Measurements from ENCODE around the gene FOXE3. TPM values are rescaled to one million over a fixed set of nuclear protein-coding genes. Genes with fewer than 3 reads are reported as not detected.

Gene FOXE3
- total RNA-seq, 1 experiment from 2014 or later = 0.46 TPM

DNA sequence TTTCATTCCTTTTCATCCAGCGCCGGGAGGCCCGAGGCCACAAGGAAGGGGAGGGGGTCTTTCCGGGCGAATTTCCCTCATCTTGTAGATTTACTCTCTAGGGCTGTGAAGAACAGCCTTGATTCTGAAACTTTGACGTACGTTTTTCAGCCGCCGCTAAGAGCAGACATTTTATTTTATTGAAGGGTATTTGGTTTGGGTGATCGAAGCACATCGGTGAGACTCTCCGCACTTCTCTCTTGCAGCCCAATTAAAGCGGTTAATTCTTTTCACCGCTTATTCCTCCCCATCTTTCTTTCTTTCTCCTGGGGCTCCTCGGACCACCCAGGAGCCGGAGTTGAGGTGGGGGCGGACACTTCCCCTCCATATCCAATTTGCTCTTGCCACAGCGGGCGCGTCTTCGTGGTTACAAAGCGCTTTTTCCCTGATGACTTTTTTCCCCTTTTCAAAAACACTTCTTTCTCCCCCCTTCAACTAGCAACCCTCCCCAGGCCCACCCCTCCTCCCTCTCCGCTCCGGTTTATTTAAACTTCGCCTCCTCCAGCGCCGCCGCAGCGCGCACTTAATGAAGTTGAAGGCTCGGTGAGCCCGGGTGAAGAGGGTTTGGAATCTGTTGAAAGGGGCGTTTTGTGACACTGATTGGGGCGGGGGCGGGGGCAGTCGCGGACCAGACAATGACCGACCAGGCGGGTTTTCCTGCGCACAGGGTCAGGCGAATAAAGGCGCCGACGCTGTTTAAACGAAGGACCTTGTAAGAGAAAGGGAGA, 27.6 kb downstream of the FOXE3 start:
- ChIA-PET CTCF (no interaction called here), POLR2A (no interaction called here)
- no peak for TF ChIP-seq TCF7L2 (IDR thresholded peaks at IDR 0.05; ENCODE audit: low read depth, low read length)
- no peak for TF ChIP-seq SIN3A (IDR thresholded peaks at IDR 0.05; ENCODE audit: borderline replicate concordance, insufficient read depth, low read depth, low read length)
- no peak for TF ChIP-seq POLR2AphosphoS5 (IDR thresholded peaks at IDR 0.05; ENCODE audit: low read depth, low read length)
- TF ChIP-seq REST (IDR thresholded peaks at IDR 0.05; ENCODE audit: insufficient read depth in 1 of 2, low read depth in 2 of 2, low read length in 1 of 2) = no peak
- TF ChIP-seq CTCF (IDR thresholded peaks at IDR 0.05) = no peak
- no peaks in the 10 kb centered on the region; the same call in 1 of the 2 replicates for H3K27me3 ChIP-seq (ENCODE audit: control insufficient read depth, insufficient read depth, low read length)
- peaks cover 19% of the 10 kb centered on the region for H3K4me1 ChIP-seq (ENCODE audit: control insufficient read depth, insufficient read depth, low read length)
- DNase-seq (ENCODE audit: low read depth, low spot score) (no peak), ATAC-seq (no peak)
- in situ Hi-C loops (cut with HindIII; ENCODE audit: low pct_unique_long_range_greater_than_20kb, low sequenced_read_pairs) (no loop called here), intact Hi-C loops (cut with micrococcal nuclease; ENCODE audit: unreplicated experiment) (no loop called here)
- no TSS peak for BruUV-seq (replicated peaks)
- no peaks in the 10 kb centered on the region for H3K9me3 ChIP-seq (ENCODE audit: control insufficient read depth, insufficient read depth, low read depth, low read length)
- H3K27ac ChIP-seq (ENCODE audit: low read length) = no peak overlapping the region
- H3K4me3 ChIP-seq (ENCODE audit: low read depth in 2 of 2, low read length in 2 of 2) = no peak overlapping the region
- no peaks in the 10 kb centered on the region for H3K36me3 ChIP-seq (ENCODE audit: control insufficient read depth, insufficient read depth, low read length)

DNA sequence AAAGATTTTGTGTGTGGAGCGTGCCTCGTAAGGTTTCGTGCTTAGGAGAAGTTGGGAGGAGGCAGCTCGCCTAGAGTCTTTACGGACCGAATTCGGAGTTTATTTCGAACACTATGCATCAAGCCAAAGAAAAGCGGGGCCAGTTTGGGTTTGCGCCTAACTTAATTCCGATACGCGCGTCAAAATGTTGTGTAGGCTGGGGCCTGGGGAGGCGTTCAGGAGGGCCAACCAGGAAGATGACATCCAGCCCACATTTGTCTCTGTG, 28.1 kb downstream of the FOXE3 start:
- Histone ChIP-seq H3K9me3 (ENCODE audit: control insufficient read depth, insufficient read depth, low read depth, low read length) (no peaks in the 10 kb centered on the region), H3K4me3 (ENCODE audit: low read depth in 2 of 2, low read length in 2 of 2) (peak overlapping the region; percentile 31 to 51), H3K36me3 (ENCODE audit: control insufficient read depth, insufficient read depth, low read length) (no peaks in the 10 kb centered on the region), H3K27me3 (ENCODE audit: control insufficient read depth, insufficient read depth, low read length) (no peaks in the 10 kb centered on the region; the same call in 1 of the 2 replicates), H3K27ac (ENCODE audit: low read length) (0 out of 2 replicates have a peak overlapping the region, but pooled peaks have one; percentile 51), H3K4me1 (ENCODE audit: control insufficient read depth, insufficient read depth, low read length) (peaks cover 19% of the 10 kb centered on the region)
- ChIA-PET POLR2A (no interaction called here), CTCF (no interaction called here)
- intact Hi-C loops (cut with micrococcal nuclease; ENCODE audit: unreplicated experiment) = no loop called here
- DNase-seq (ENCODE audit: low read depth, low spot score) = no peak
- in situ Hi-C loops (cut with HindIII; ENCODE audit: low pct_unique_long_range_greater_than_20kb, low sequenced_read_pairs) = no loop called here
- no TSS peak for BruUV-seq (replicated peaks)
- no peak for TF ChIP-seq TCF7L2 (IDR thresholded peaks at IDR 0.05; ENCODE audit: low read depth, low read length)
- TF ChIP-seq CTCF (IDR thresholded peaks at IDR 0.05) = no peak
- no peak for TF ChIP-seq SIN3A (IDR thresholded peaks at IDR 0.05; ENCODE audit: borderline replicate concordance, insufficient read depth, low read depth, low read length)
- no peak for TF ChIP-seq POLR2AphosphoS5 (IDR thresholded peaks at IDR 0.05; ENCODE audit: low read depth, low read length)
- no peak for TF ChIP-seq REST (IDR thresholded peaks at IDR 0.05; ENCODE audit: insufficient read depth in 1 of 2, low read depth in 2 of 2, low read length in 1 of 2)
- peak; percentile 13; the same call in 1 of the 2 replicates for ATAC-seq
